ENCODE data around the gene RMRP.
"Not testable (repeated sequence)": the region's sequence is repeated elsewhere in the genome, so short reads cannot be mapped to it uniquely, and the experiment has no call there.

- TF ChIP-seq CTCF (IDR thresholded peaks at IDR 0.05; ENCODE audit: insufficient read depth, low read length, poor library complexity, severe bottlenecking); EZH2phosphoT487 (conservative IDR thresholded peaks at IDR 0.05; ENCODE audit: low read length): not testable (repeated sequence)
These were observed 21.0 kb downstream of the RMRP start for GRCh38 chr9:35636877-35637246.

Measured in SU-DHL-6 (cell line).